ENCODE results near the gene ATAD3B. TPM values are rescaled to one million over a fixed set of nuclear protein-coding genes. Genes with fewer than 3 reads are reported as not detected.

ATAD3B gene
- total RNA-seq, 4 donors from 2014 or later = 3.5 to 7.1 (median 5.9) TPM

DNA sequence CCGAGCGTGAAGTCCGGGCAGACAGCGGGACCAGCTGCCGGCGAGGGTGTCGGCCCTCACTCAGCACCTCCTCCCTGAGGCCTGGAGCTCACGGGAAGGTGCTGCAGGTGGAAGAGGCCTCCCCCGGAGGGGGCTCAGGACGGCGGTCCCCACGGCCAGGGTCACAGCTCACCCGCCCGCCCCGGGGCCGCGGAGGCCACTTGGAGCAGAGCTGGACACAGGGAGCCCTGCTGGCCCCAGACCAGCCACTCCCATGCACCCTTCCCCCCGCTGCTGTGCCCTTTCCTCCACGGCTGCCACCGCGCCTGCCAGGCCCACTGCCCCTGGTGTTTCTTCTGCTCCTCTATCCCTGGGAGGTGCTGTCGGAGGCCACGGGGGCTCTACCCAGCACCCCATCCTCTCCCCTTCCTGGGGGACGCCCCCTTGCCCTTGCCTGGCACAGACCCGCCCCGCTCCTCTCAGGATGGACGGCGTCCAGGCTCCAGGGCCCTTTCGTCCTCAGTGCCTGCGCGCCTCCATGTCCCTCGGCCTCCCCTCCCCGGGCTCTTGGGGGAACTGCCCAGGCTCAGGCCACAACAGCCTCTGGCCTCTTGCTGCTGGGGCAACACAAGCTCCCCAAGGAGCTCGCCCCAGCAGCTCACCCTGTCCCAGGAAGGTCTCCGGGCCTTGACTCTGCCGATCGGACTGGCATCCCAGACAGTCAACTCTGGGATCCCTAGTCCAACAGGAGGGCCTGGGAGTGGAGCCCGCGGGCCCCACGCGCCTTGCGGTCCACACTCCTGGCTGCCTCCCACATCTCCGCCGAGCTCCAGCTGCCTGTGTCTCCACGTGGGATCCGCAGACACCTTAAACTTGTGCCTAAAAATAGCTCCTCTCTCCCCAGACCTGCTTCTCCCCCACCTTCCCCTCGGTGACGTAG is 64.7 kb downstream of the ATAD3B start:
- no peak for TF ChIP-seq POLR2A (IDR thresholded peaks at IDR 0.05)
- TF ChIP-seq, protein P1, sequence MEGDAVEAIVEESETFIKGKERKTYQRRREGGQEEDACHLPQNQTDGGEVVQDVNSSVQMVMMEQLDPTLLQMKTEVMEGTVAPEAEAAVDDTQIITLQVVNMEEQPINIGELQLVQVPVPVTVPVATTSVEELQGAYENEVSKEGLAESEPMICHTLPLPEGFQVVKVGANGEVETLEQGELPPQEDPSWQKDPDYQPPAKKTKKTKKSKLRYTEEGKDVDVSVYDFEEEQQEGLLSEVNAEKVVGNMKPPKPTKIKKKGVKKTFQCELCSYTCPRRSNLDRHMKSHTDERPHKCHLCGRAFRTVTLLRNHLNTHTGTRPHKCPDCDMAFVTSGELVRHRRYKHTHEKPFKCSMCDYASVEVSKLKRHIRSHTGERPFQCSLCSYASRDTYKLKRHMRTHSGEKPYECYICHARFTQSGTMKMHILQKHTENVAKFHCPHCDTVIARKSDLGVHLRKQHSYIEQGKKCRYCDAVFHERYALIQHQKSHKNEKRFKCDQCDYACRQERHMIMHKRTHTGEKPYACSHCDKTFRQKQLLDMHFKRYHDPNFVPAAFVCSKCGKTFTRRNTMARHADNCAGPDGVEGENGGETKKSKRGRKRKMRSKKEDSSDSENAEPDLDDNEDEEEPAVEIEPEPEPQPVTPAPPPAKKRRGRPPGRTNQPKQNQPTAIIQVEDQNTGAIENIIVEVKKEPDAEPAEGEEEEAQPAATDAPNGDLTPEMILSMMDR (IDR thresholded peaks at IDR 0.05 in 4 of 5, conservative IDR thresholded peaks at IDR 0.05 in 1 of 5) = no peak
- peak in 1 of 2 donors; percentile 47 for DNase-seq
- Histone ChIP-seq H3K4me1 (peaks cover 15 to 32% of the 10 kb centered on the region in 2 donors), H3K36me3 (peaks cover 0 to 2% of the 10 kb centered on the region in 2 donors), H3K4me3 (no peak overlapping the region), H3K27me3 (no peaks in the 10 kb centered on the region), H3K27ac (peak overlapping the region; percentile 41 to 74 (median 58)), H3K9me3 (no peaks in the 10 kb centered on the region)
- in situ Hi-C loops (cut with MboI; ENCODE audit: low sequenced_read_pairs in 4 of 4) = no loop called here
- ATAC-seq = peak; percentile 18
- intact Hi-C loops (cut with DNase I; ENCODE audit: low total_unique reads) = no loop called here

DNA sequence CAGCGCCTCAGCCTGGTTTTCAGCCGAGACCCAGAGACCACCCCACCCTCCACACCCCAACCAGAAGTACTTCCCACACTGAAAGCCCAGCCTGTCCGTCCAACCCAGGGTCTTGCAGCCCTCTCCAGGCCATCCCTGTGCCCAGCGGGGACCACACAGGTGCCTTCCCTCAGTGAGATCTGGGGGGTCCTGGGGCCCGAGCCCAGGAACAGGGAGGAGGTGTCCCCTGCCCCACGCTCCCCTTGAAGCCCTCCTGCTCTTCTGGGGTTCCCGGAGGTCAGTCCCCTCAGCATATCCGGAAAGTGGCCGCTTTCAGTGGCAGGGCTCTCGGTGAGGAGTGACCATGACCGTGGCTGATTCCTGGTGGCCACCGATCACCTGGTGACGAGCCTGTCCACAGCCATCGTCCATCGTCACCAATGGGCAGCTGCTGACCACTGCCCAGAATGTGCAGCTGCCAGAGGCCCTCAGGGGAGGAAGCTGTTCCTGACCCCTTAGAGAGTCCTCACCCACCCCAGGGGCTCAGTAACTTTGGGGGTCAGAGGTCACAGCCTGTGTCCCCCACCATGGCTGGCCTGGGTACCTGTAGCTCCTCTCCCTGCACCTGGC is 65.5 kb downstream of the ATAD3B start:
- Histone ChIP-seq H3K9me3 (no peaks in the 10 kb centered on the region), H3K4me1 (peaks cover 15 to 32% of the 10 kb centered on the region in 2 donors), H3K27ac (peak overlapping the region; percentile 41 to 74 (median 58)), H3K36me3 (peaks cover 0 to 8% of the 10 kb centered on the region in 2 donors), H3K4me3 (no peak overlapping the region), H3K27me3 (no peaks in the 10 kb centered on the region)
- in situ Hi-C loops (cut with MboI; ENCODE audit: low sequenced_read_pairs in 4 of 4) = no loop called here
- intact Hi-C loops (cut with DNase I; ENCODE audit: low total_unique reads) = no loop called here
- no peak for ATAC-seq
- no peak for DNase-seq
- TF ChIP-seq, protein P1 (IDR thresholded peaks at IDR 0.05 in 4 of 5, conservative IDR thresholded peaks at IDR 0.05 in 1 of 5) = no peak
- TF ChIP-seq POLR2A (IDR thresholded peaks at IDR 0.05) = no peak

DNA sequence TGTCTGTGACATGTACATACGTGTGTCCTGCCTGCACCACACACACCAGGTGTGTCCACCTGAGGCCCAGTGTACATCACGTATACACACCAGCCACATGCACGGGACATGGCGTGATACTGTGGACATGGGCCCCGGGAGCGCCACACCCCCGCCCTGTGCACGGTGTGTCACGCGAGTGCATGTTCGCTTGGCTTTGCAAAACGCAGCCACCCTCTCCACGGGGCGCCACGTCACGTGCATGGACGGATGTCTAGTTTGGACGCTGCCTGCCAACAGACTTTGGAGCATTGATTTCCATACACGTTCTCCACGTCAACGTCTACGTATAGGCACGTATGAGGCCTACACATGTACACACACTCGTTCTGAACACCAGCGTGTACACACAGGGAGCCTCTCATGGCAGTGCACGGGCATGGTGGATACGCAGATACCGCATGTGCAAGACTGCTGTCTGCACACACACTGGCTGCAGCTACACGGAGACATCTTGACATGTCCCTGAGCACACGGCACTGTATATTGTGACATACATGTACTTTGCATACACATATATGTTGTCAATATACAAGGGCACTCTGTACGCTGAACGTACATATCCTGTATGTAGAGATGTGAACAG is 66.2 kb downstream of the ATAD3B start:
- Histone ChIP-seq H3K27me3 (no peaks in the 10 kb centered on the region), H3K9me3 (no peaks in the 10 kb centered on the region), H3K27ac (peak overlapping the region in 1 of 4 donors; percentile 65), H3K36me3 (peaks cover 0 to 12% of the 10 kb centered on the region in 2 donors), H3K4me1 (peaks cover 15 to 35% of the 10 kb centered on the region in 2 donors), H3K4me3 (no peak overlapping the region)
- DNase-seq (no peak), ATAC-seq (no peak)
- in situ Hi-C loops (cut with MboI; ENCODE audit: low sequenced_read_pairs in 4 of 4) = no loop called here
- TF ChIP-seq, protein P1 (IDR thresholded peaks at IDR 0.05 in 4 of 5, conservative IDR thresholded peaks at IDR 0.05 in 1 of 5) = no peak
- TF ChIP-seq POLR2A (IDR thresholded peaks at IDR 0.05) = no peak
- intact Hi-C loops (cut with DNase I; ENCODE audit: low total_unique reads) = no loop called here

DNA sequence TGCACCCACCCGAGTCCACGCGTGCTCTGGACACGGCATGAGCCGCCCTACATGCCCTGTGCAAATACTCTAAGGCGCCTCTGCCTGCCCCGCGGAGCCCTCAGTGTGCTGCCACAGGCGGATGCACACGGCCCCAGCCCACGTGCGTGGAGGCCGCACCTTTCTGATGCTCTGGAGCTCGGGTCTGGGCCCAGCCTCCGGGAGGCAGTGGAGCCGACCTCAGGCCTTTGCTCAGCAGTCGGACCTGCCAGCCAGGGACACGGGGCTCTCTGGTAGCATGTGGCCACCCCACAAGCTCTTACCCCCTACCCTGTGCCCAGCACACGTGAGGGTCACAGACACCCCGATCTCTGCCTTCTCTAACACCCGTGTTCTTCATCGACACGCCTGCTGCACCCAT is 66.8 kb downstream of the ATAD3B start:
- DNase-seq (no peak), ATAC-seq (no peak)
- no peak for TF ChIP-seq POLR2A (IDR thresholded peaks at IDR 0.05)
- TF ChIP-seq, protein P1 (IDR thresholded peaks at IDR 0.05 in 4 of 5, conservative IDR thresholded peaks at IDR 0.05 in 1 of 5) = no peak
- peaks cover 15 to 36% of the 10 kb centered on the region in 2 donors for H3K4me1 ChIP-seq
- no peak overlapping the region for H3K4me3 ChIP-seq
- no peaks in the 10 kb centered on the region for H3K9me3 ChIP-seq
- H3K27me3 ChIP-seq = no peaks in the 10 kb centered on the region
- peaks cover 0 to 15% of the 10 kb centered on the region in 2 donors for H3K36me3 ChIP-seq
- intact Hi-C loops (cut with DNase I; ENCODE audit: low total_unique reads) (no loop called here), in situ Hi-C loops (cut with MboI; ENCODE audit: low sequenced_read_pairs in 4 of 4) (no loop called here)
- H3K27ac ChIP-seq = no peak overlapping the region
